ENCODE data around the gene RPP25. TPM values are rescaled to one million over a fixed set of nuclear protein-coding genes. Genes with fewer than 3 reads are reported as not detected.

Gene RPP25
- total and polyA plus RNA-seq, 2 donors (not counting 1 experiment from before 2014, with no cell fraction given) = 0.50 to 1.00 TPM

DNA sequence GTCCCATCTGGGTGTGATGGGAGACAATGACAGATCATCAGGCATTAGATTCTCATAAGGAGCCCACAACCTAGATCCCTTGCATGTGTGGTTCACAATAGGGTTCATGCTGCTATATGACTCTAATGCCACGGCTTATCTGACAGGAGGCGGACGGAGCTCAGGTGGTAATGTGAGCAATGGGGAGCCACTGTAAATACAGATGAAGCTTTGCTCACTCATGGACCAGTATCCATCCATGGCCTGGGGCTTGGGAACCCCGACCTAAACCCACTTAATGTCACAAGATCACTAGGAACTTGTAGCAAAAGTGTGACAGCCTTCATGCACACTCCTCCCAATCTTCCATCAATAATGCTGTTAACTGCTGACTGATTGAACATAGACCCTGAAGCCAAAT is 47.9 kb downstream of the RPP25 start:
- no peak overlapping the region for H3K27ac ChIP-seq (ENCODE audit: insufficient read depth, low read length)
- TF ChIP-seq, protein P1, sequence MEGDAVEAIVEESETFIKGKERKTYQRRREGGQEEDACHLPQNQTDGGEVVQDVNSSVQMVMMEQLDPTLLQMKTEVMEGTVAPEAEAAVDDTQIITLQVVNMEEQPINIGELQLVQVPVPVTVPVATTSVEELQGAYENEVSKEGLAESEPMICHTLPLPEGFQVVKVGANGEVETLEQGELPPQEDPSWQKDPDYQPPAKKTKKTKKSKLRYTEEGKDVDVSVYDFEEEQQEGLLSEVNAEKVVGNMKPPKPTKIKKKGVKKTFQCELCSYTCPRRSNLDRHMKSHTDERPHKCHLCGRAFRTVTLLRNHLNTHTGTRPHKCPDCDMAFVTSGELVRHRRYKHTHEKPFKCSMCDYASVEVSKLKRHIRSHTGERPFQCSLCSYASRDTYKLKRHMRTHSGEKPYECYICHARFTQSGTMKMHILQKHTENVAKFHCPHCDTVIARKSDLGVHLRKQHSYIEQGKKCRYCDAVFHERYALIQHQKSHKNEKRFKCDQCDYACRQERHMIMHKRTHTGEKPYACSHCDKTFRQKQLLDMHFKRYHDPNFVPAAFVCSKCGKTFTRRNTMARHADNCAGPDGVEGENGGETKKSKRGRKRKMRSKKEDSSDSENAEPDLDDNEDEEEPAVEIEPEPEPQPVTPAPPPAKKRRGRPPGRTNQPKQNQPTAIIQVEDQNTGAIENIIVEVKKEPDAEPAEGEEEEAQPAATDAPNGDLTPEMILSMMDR (conservative IDR thresholded peaks at IDR 0.05 in 1 of 2, IDR thresholded peaks at IDR 0.05 in 1 of 2; ENCODE audit: low read depth in 1 of 2, low read length in 2 of 2) = no peak
- no peak for TF ChIP-seq EZH2 (IDR thresholded peaks at IDR 0.05; ENCODE audit: low read length, missing control alignments)
- H3K27me3 ChIP-seq (ENCODE audit: control insufficient read depth, insufficient read depth, low read length) = no peaks in the 10 kb centered on the region
- H3K9ac ChIP-seq (ENCODE audit: insufficient read depth, low read length) = no peak overlapping the region
- H3K9me3 ChIP-seq (ENCODE audit: control insufficient read depth, insufficient read depth, low read depth, low read length) = no peaks in the 10 kb centered on the region
- H3K79me2 ChIP-seq (ENCODE audit: control insufficient read depth, insufficient read depth, low read length) = peaks cover 20% of the 10 kb centered on the region
- no peak for DNase-seq (ENCODE audit: low read depth in 2 of 2)
- no peak overlapping the region for H3K4me3 ChIP-seq (replicated peaks in 1 of 4; ENCODE audit: control extremely low read depth in 1 of 4, insufficient read depth in 1 of 4, low read depth in 3 of 4, low read length in 4 of 4)
- peaks cover 8% of the 10 kb centered on the region for H3K36me3 ChIP-seq (ENCODE audit: control insufficient read depth, insufficient read depth, low read length)
- H3K4me1 ChIP-seq (ENCODE audit: control insufficient read depth, extremely low read depth, insufficient read depth, low read length) = peaks cover 6% of the 10 kb centered on the region
- H4K20me1 ChIP-seq (ENCODE audit: control insufficient read depth, extremely low read depth, insufficient read depth, low read length) = no peaks in the 10 kb centered on the region
- no peak overlapping the region for H2AFZ ChIP-seq (ENCODE audit: low read length)
- no peak overlapping the region for H3K4me2 ChIP-seq (ENCODE audit: extremely low read depth, insufficient read depth, low read length)

DNA sequence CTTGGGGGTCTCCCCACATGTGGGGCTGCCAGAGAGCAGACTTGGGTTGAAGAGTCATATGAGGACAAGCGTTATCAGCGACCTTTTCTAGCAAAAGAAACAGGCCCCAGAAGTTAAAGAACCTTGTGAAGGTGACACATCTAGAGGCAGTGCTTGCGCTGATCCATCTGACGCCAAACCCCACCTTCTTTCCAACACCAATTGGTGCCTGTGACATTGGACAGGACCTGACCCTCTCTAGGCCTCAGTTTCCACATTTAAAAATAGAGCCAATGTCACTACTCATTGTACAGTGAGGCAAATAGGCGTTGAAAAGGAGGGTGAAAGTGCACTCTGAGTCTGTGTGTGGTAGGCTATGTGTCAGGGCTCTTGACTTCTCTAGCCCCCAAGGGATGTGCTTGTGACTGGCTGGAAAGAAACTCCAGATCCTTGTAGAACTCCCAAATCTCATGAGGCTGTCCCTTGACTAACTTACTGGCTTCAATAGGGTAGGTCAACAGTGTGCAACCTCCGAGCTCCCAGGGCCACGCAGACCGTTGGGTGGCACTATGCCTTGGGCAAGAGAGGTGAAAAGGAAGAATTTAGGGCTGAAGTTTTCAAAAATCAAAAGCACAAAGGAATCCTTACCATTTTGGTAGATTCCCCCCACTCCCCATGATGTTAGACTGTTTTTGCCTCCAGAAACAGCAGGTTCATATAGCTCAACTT is 49.3 kb downstream of the RPP25 start:
- peak in 1 of 2 donors; percentile 18 for DNase-seq (ENCODE audit: low read depth in 2 of 2)
- H3K9ac ChIP-seq (ENCODE audit: insufficient read depth, low read length) = peak overlapping the region; percentile 90
- H3K27ac ChIP-seq (ENCODE audit: insufficient read depth, low read length) = peak overlapping the region; percentile 88
- H2AFZ ChIP-seq (ENCODE audit: low read length) = peak overlapping the region; percentile 99
- peak overlapping the region; percentile 77 to 94 (median 89) for H3K4me3 ChIP-seq (replicated peaks in 1 of 4; ENCODE audit: control extremely low read depth in 1 of 4, insufficient read depth in 1 of 4, low read depth in 3 of 4, low read length in 4 of 4)
- H3K4me2 ChIP-seq (ENCODE audit: extremely low read depth, insufficient read depth, low read length) = peak overlapping the region; percentile 97
- H4K20me1 ChIP-seq (ENCODE audit: control insufficient read depth, extremely low read depth, insufficient read depth, low read length) = no peaks in the 10 kb centered on the region
- H3K4me1 ChIP-seq (ENCODE audit: control insufficient read depth, extremely low read depth, insufficient read depth, low read length) = peaks cover 6% of the 10 kb centered on the region
- H3K27me3 ChIP-seq (ENCODE audit: control insufficient read depth, insufficient read depth, low read length) = no peaks in the 10 kb centered on the region
- H3K36me3 ChIP-seq (ENCODE audit: control insufficient read depth, insufficient read depth, low read length) = peaks cover 10% of the 10 kb centered on the region
- no peaks in the 10 kb centered on the region for H3K9me3 ChIP-seq (ENCODE audit: control insufficient read depth, insufficient read depth, low read depth, low read length)
- TF ChIP-seq EZH2 (IDR thresholded peaks at IDR 0.05; ENCODE audit: low read length, missing control alignments) = no peak
- TF ChIP-seq, protein P1 (conservative IDR thresholded peaks at IDR 0.05 in 1 of 2, IDR thresholded peaks at IDR 0.05 in 1 of 2; ENCODE audit: low read depth in 1 of 2, low read length in 2 of 2) = no peak
- H3K79me2 ChIP-seq (ENCODE audit: control insufficient read depth, insufficient read depth, low read length) = peaks cover 20% of the 10 kb centered on the region

DNA sequence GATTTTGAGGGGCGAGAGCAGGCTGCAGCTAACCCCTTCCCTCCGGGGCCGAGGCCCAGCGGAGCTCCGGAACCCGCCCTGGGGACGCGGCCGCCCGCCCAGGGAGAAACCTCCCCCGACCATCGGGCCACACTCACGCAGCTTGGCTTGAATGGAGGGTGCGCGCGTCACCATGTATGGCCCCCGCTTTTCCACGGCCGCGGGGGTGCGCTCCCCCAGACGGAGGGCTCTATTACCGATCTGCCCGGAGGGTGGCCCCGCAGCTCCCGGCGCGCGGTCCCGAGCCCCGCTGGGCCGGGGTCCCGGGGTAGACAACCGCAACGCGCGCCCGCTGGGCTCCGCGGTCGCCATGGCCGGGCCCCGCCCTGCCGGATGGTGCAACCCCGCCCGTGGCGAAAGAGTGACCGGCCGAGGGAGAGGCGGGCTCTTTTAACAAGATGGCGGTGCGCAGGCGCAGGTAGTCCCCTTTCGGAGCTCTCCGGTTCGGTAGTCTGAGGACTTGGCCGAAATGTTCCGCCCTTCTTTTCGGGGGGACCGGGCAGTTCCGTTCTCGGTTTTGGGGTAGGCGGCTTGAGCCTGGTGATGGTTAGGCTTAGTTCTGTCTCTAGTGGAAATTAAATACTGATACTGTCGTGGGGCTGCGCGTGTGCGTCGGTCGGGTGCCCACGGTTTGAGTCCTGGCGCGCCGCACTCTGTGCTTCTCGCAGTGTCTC is 50.0 kb downstream of the RPP25 start, which contains the start of gene FAM219B:
TSS of gene FAM219B (minus strand) at position 402 of the 713 bp plus-strand sequence. CDS start at position 351, 51 bp downstream.
- Histone ChIP-seq H3K9me3 (ENCODE audit: control insufficient read depth, insufficient read depth, low read depth, low read length) (no peaks in the 10 kb centered on the region), H3K27me3 (ENCODE audit: control insufficient read depth, insufficient read depth, low read length) (no peaks in the 10 kb centered on the region), H3K4me3 (replicated peaks in 1 of 4; ENCODE audit: control extremely low read depth in 1 of 4, insufficient read depth in 1 of 4, low read depth in 3 of 4, low read length in 4 of 4) (peak within 1 kb of the TSS; percentile 85 to 94 (median 91)), H3K4me2 (ENCODE audit: extremely low read depth, insufficient read depth, low read length) (peak within 1 kb of the TSS; percentile 97), H3K9ac (ENCODE audit: insufficient read depth, low read length) (peak within 1 kb of the TSS; percentile 90), H3K79me2 (ENCODE audit: control insufficient read depth, insufficient read depth, low read length) (peaks cover 20% of the 10 kb centered on the region), H2AFZ (ENCODE audit: low read length) (peak within 1 kb of the TSS; percentile 99), H3K36me3 (ENCODE audit: control insufficient read depth, insufficient read depth, low read length) (peaks cover 9% of the 10 kb centered on the region), H4K20me1 (ENCODE audit: control insufficient read depth, extremely low read depth, insufficient read depth, low read length) (no peaks in the 10 kb centered on the region), H3K27ac (ENCODE audit: insufficient read depth, low read length) (peak within 1 kb of the TSS; percentile 88), H3K4me1 (ENCODE audit: control insufficient read depth, extremely low read depth, insufficient read depth, low read length) (peaks cover 6% of the 10 kb centered on the region)
- TF ChIP-seq, protein P1 (conservative IDR thresholded peaks at IDR 0.05 in 1 of 2, IDR thresholded peaks at IDR 0.05 in 1 of 2; ENCODE audit: low read depth in 1 of 2, low read length in 2 of 2) = no peak
- peak; percentile 81 to 85 for DNase-seq (ENCODE audit: low read depth in 2 of 2)
